ENCODE results near the gene XPO6. TPM values are rescaled to one million over a fixed set of nuclear protein-coding genes. Genes with fewer than 3 reads are reported as not detected.

Gene XPO6
- polyA plus RNA-seq, 1 experiment, result 207 TPM

GRCh38 chr16:28073836-28074235 is 137.9 kb downstream of the XPO6 start:
- no peaks in the 10 kb centered on the region for H3K9me3 ChIP-seq (ENCODE audit: control insufficient read depth, insufficient read depth, low read length)
- no peak overlapping the region for H3K4me3 ChIP-seq (ENCODE audit: low read depth, low read length)
- no peak for DNase-seq (ENCODE audit: low read depth, low spot score)
- ChIA-PET CTCF (no interaction called here), POLR2A (no interaction called here)
- H3K27me3 ChIP-seq (ENCODE audit: control insufficient read depth, insufficient read depth, low read length), result peaks cover 10% of the 10 kb centered on the region
- TF ChIP-seq CTCF (IDR thresholded peaks at IDR 0.05; ENCODE audit: low read depth, low read length), result no peak
- H3K27ac ChIP-seq (ENCODE audit: low read depth, low read length), result no peak overlapping the region

GRCh38 chr16:28072087-28072486 is 139.7 kb downstream of the XPO6 start:
- no peak overlapping the region for H3K27ac ChIP-seq (ENCODE audit: low read depth, low read length)
- ChIA-PET POLR2A (no interaction called here), CTCF (interaction anchor here (0.5 to 3.8 kb wide), 6 partner anchors 99 to 467 kb away, joined by 3 to 69 read pairs (median 27); no protein-coding TSS in a partner anchor)
- no peak for DNase-seq (ENCODE audit: low read depth, low spot score)
- H3K4me3 ChIP-seq (ENCODE audit: low read depth, low read length), result no peak overlapping the region
- peaks cover 16% of the 10 kb centered on the region for H3K27me3 ChIP-seq (ENCODE audit: control insufficient read depth, insufficient read depth, low read length)
- no peak for TF ChIP-seq CTCF (IDR thresholded peaks at IDR 0.05; ENCODE audit: low read depth, low read length)
- H3K9me3 ChIP-seq (ENCODE audit: control insufficient read depth, insufficient read depth, low read length), result no peaks in the 10 kb centered on the region

GRCh38 chr16:28069971-28070794 is 141.6 kb downstream of the XPO6 start:
- Histone ChIP-seq H3K27me3 (ENCODE audit: control insufficient read depth, insufficient read depth, low read length) (peaks cover 27% of the 10 kb centered on the region), H3K27ac (ENCODE audit: low read depth, low read length) (no peak overlapping the region), H3K9me3 (ENCODE audit: control insufficient read depth, insufficient read depth, low read length) (no peaks in the 10 kb centered on the region), H3K4me3 (ENCODE audit: low read depth, low read length) (no peak overlapping the region)
- no peak for DNase-seq (ENCODE audit: low read depth, low spot score)
- POLR2A ChIA-PET, result interaction anchor here (1.1 kb wide), 1 partner anchor 98 kb away, joined by 3 read pairs; no protein-coding TSS in a partner anchor
- TF ChIP-seq CTCF (IDR thresholded peaks at IDR 0.05; ENCODE audit: low read depth, low read length), result no peak
- CTCF ChIA-PET, result interaction anchor here (0.6 to 3.8 kb wide), 24 partner anchors 8 to 555 kb away, joined by 3 to 69 read pairs (median 4); partner anchors contain the start of genes GTF3C1 and KATNIP

GRCh38 chr16:28068976-28069375 is 142.8 kb downstream of the XPO6 start:
- H3K27me3 ChIP-seq (ENCODE audit: control insufficient read depth, insufficient read depth, low read length), result peaks cover 38% of the 10 kb centered on the region
- no peak for DNase-seq (ENCODE audit: low read depth, low spot score)
- H3K27ac ChIP-seq (ENCODE audit: low read depth, low read length), result no peak overlapping the region
- POLR2A ChIA-PET, result no interaction called here
- no peak for TF ChIP-seq CTCF (IDR thresholded peaks at IDR 0.05; ENCODE audit: low read depth, low read length)
- H3K4me3 ChIP-seq (ENCODE audit: low read depth, low read length), result no peak overlapping the region
- CTCF ChIA-PET, result interaction anchor here (0.7 to 2.8 kb wide), 4 partner anchors 11 to 484 kb away, joined by 3 to 10 read pairs (median 4); no protein-coding TSS in a partner anchor
- H3K9me3 ChIP-seq (ENCODE audit: control insufficient read depth, insufficient read depth, low read length), result no peaks in the 10 kb centered on the region
